ENCODE results near the gene SPACA5B. TPM values are rescaled to one million over a fixed set of nuclear protein-coding genes. Genes with fewer than 3 reads are reported as not detected.
"Not testable (repeated sequence)": the region's sequence is repeated elsewhere in the genome, so short reads cannot be mapped to it uniquely, and the experiment has no call there.

The SPACA5B gene
- not detected for total RNA-seq

DNA sequence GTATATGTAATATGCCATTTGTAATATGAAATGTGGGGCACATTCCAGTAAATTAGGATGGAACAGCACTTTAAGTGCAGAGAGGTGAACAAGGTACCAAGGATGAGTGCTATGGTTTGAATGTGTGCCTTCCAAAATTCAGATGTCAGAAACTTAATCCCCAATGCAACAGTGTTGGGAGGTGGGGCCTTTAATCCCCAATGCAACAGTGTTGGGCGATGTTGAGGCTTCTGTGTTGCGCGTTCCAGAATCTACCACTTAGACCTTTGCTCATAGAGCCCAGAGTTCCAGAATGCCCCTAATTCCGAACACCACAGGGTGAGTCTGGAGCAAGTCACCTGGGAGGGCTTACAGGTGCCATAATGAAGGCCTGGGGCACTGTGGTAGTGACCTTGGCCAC, at the start of gene SPACA5B:
Gene SPACA5B, plus strand, starts transcription at position 301 of the 400 bp plus-strand sequence. Its CDS starts 62 bp downstream, at position 363.
- not testable (repeated sequence) for H3K4me3 Mint-ChIP-seq; H3K4me1 Mint-ChIP-seq (ENCODE audit: low read depth); H3K27me3 Mint-ChIP-seq (ENCODE audit: low read depth); H3K36me3 Mint-ChIP-seq (ENCODE audit: insufficient read depth in 2 of 2); DNase-seq; H3K27ac Mint-ChIP-seq; H3K9me3 Mint-ChIP-seq; ATAC-seq (replicated peaks in 1 of 2)

DNA sequence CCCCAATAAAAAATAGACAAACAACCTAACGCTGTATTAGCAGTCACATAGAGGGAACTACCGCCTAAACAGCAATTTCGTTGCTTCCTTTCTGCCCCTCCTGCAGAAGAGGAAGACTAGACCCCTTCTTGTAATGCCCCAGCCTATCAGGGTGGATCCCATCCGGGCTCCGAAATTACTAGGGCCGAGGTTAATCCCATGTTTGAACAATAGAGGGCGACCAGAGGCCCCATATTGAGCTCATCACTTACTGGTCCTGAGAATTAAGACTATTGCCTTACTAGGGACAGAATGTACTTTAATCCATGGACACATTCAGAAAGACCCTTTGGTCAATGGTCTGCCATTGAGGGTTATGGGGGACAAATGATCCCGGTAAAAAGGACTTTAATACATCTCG, 47.2 kb upstream of the SPACA5B start:
- peak; percentile 39 to 48 for DNase-seq
- Mint-ChIP-seq H3K27ac (no peak overlapping the region), H3K4me1 (ENCODE audit: low read depth) (no peaks in the 10 kb centered on the region), H3K4me3 (no peak overlapping the region), H3K9me3 (no peaks in the 10 kb centered on the region), H3K27me3 (ENCODE audit: low read depth) (peaks cover 22% of the 10 kb centered on the region), H3K36me3 (ENCODE audit: insufficient read depth in 2 of 2) (no peaks in the 10 kb centered on the region)
- ATAC-seq (replicated peaks in 1 of 2): peak; percentile 66 to 71

DNA sequence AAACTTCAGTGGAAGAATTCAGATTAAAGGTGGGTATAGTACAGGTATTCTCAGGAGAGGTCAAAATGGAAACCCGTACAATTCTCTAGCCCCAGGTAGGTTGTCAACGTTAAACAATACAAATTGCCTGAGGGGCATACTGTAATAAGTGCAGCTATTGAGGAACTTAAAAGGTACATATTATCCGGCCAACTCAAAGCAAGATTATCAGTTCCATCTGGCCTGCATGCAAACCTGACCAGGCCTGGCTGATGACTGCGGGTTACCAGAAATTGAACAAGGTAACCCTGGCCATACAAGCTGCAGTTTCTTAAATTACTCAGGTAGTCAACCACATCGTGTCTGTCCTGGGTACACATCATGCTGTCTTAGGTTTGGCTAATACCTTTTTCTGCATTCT, 46.7 kb upstream of the SPACA5B start:
- H3K27ac Mint-ChIP-seq: no peak overlapping the region
- no peaks in the 10 kb centered on the region for H3K9me3 Mint-ChIP-seq
- DNase-seq (no peak), ATAC-seq (replicated peaks in 1 of 2) (no peak)
- no peak overlapping the region for H3K4me3 Mint-ChIP-seq
- no peaks in the 10 kb centered on the region for H3K36me3 Mint-ChIP-seq (ENCODE audit: insufficient read depth in 2 of 2)
- H3K4me1 Mint-ChIP-seq (ENCODE audit: low read depth): no peaks in the 10 kb centered on the region
- peaks cover 22% of the 10 kb centered on the region for H3K27me3 Mint-ChIP-seq (ENCODE audit: low read depth)

DNA sequence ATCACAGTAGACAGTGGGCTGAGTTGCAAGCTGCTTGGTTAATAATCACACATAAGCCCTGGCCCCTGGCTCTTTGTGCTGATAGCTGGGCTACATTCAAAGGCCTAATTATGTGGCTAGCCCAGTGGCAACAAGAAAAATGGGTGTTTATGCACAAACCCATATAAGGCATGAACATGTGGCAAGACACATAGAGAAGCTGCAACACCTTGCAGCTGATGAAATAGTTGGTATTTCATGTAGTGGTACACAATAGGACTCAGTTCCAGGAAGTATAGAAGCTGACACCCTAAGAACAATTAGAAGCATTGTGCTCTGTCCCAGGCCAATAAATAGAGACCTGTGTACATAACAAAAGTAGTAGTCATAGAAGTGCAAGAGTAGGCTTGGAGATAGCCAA, 44.3 kb upstream of the SPACA5B start:
- Mint-ChIP-seq H3K9me3 (no peaks in the 10 kb centered on the region), H3K36me3 (ENCODE audit: insufficient read depth in 2 of 2) (no peaks in the 10 kb centered on the region), H3K4me1 (ENCODE audit: low read depth) (no peaks in the 10 kb centered on the region), H3K4me3 (no peak overlapping the region), H3K27me3 (ENCODE audit: low read depth) (peaks cover 20% of the 10 kb centered on the region), H3K27ac (no peak overlapping the region)
- DNase-seq: no peak
- ATAC-seq (replicated peaks in 1 of 2): peak; percentile 30 to 34

GRCh38 chrX:48090123-48090522, 40.3 kb upstream of the SPACA5B start:
- ATAC-seq (replicated peaks in 1 of 2) (no peak), DNase-seq (no peak)
- H3K36me3 Mint-ChIP-seq (ENCODE audit: insufficient read depth in 2 of 2): no peaks in the 10 kb centered on the region
- H3K27ac Mint-ChIP-seq: no peak overlapping the region
- H3K4me1 Mint-ChIP-seq (ENCODE audit: low read depth): no peaks in the 10 kb centered on the region
- H3K27me3 Mint-ChIP-seq (ENCODE audit: low read depth): peaks cover 13% of the 10 kb centered on the region
- H3K4me3 Mint-ChIP-seq: no peak overlapping the region
- H3K9me3 Mint-ChIP-seq: no peaks in the 10 kb centered on the region

DNA sequence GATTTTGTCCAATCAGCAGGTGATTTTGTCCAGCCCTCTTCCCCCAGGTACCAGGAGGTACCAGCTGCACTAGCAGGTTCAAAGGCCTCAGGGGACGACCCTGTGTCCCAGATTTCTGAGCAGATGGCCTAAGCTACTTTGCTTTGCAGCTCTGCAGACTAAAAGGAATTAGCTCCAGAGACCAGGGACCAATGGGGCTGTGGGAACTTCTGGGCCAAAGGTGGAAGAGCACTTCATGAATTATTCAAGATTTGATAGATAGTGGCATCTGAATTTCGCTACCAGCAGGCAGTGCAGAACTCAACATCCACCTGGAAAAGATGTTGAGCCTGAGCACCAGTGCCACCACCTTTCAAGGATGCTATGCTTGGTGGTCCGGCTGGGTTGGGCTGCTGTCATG, 37.9 kb upstream of the SPACA5B start:
- not testable (repeated sequence) for H3K27ac Mint-ChIP-seq; H3K4me1 Mint-ChIP-seq (ENCODE audit: low read depth); H3K4me3 Mint-ChIP-seq; H3K36me3 Mint-ChIP-seq (ENCODE audit: insufficient read depth in 2 of 2); H3K9me3 Mint-ChIP-seq; DNase-seq; ATAC-seq (replicated peaks in 1 of 2)
- H3K27me3 Mint-ChIP-seq (ENCODE audit: low read depth): peaks cover 18% of the 10 kb centered on the region

- no peak overlapping the region for H3K27ac Mint-ChIP-seq
- H3K9me3 Mint-ChIP-seq: peaks cover 0 to 9% of the 10 kb centered on the region in 2 donors
- DNase-seq (no peak), ATAC-seq (replicated peaks in 1 of 2) (no peak)
- peaks cover 18% of the 10 kb centered on the region for H3K27me3 Mint-ChIP-seq (ENCODE audit: low read depth)
- H3K4me1 Mint-ChIP-seq (ENCODE audit: low read depth): no peaks in the 10 kb centered on the region
- H3K36me3 Mint-ChIP-seq (ENCODE audit: insufficient read depth in 2 of 2): peaks cover 0 to 1% of the 10 kb centered on the region in 2 donors
- H3K4me3 Mint-ChIP-seq: no peak overlapping the region
These were observed 29.0 kb upstream of the SPACA5B start for GRCh38 chrX:48101443-48101842.

- ATAC-seq (replicated peaks in 1 of 2) (no peak), DNase-seq (no peak)
- H3K36me3 Mint-ChIP-seq (ENCODE audit: insufficient read depth in 2 of 2): peaks cover 0 to 1% of the 10 kb centered on the region in 2 donors
- no peak overlapping the region for H3K4me3 Mint-ChIP-seq
- no peak overlapping the region for H3K27ac Mint-ChIP-seq
- H3K27me3 Mint-ChIP-seq (ENCODE audit: low read depth): peaks cover 18% of the 10 kb centered on the region
- H3K4me1 Mint-ChIP-seq (ENCODE audit: low read depth): no peaks in the 10 kb centered on the region
- peaks cover 0 to 9% of the 10 kb centered on the region in 2 donors for H3K9me3 Mint-ChIP-seq
These were observed 27.5 kb upstream of the SPACA5B start for GRCh38 chrX:48102874-48103374.

GRCh38 chrX:48107717-48108116, 22.7 kb upstream of the SPACA5B start:
- no peaks in the 10 kb centered on the region for H3K4me1 Mint-ChIP-seq (ENCODE audit: low read depth)
- no peaks in the 10 kb centered on the region for H3K36me3 Mint-ChIP-seq (ENCODE audit: insufficient read depth in 2 of 2)
- no peak for DNase-seq
- H3K27ac Mint-ChIP-seq: no peak overlapping the region
- ATAC-seq (replicated peaks in 1 of 2): no peak
- peaks cover 17% of the 10 kb centered on the region for H3K27me3 Mint-ChIP-seq (ENCODE audit: low read depth)
- no peak overlapping the region for H3K4me3 Mint-ChIP-seq
- H3K9me3 Mint-ChIP-seq: no peaks in the 10 kb centered on the region

DNA sequence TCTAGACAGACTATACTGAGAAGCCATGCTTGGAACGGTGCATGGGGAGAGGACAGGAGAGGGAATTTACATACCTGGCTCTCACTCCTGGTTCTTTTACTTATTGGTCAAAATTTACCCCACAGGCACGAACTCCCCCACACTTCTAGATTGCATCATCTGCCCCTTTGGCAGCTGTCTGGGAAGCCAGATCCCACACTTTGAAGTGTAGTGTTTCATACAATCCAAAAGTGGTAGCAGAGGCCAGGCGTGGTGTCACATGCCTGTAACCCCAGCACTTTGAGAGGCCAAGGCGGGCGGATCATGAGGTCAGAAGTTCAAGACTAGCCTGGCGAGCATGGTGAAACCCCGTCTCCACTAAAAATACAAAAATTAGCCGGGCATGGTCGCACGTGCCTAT, 5.1 kb upstream of the SPACA5B start:
- H3K4me1 Mint-ChIP-seq (ENCODE audit: low read depth); DNase-seq; H3K27ac Mint-ChIP-seq; H3K9me3 Mint-ChIP-seq; H3K4me3 Mint-ChIP-seq; ATAC-seq (replicated peaks in 1 of 2); H3K36me3 Mint-ChIP-seq (ENCODE audit: insufficient read depth in 2 of 2): not testable (repeated sequence)
- H3K27me3 Mint-ChIP-seq (ENCODE audit: low read depth): peaks cover 26% of the 10 kb centered on the region

- not testable (repeated sequence) for H3K27ac Mint-ChIP-seq; H3K4me3 Mint-ChIP-seq; DNase-seq; H3K9me3 Mint-ChIP-seq; H3K4me1 Mint-ChIP-seq (ENCODE audit: low read depth); H3K36me3 Mint-ChIP-seq (ENCODE audit: insufficient read depth in 2 of 2); ATAC-seq (replicated peaks in 1 of 2); H3K27me3 Mint-ChIP-seq (ENCODE audit: low read depth)
These were observed 1.9 kb downstream of the SPACA5B start for GRCh38 chrX:48132308-48132844.

DNA sequence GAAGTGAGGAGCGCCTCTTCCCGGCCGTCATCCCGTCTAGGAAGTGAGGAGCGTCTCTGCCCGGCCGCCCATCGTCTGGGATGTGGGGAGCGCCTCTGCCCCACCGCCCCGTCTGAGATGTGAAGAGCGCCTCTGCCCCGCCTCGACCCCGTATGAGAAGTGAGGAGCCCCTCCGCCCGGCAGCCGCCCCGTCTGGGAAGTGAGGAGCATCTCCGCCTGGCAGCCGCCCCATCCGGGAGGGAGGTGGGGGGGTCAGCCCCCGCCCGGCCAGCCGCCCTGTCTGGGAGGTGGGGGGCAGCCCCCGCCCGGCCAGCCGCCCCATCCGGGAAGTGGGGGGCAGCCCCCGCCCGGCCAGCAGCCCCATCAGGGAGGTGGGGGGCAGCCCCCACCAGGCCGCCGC, 8.7 kb downstream of the SPACA5B start:
- not testable (repeated sequence) for DNase-seq; H3K4me3 Mint-ChIP-seq; H3K27ac Mint-ChIP-seq; ATAC-seq (replicated peaks in 1 of 2); H3K27me3 Mint-ChIP-seq (ENCODE audit: low read depth); H3K36me3 Mint-ChIP-seq (ENCODE audit: insufficient read depth in 2 of 2); H3K9me3 Mint-ChIP-seq
- peaks cover 15% of the 10 kb centered on the region for H3K4me1 Mint-ChIP-seq (ENCODE audit: low read depth)

DNA sequence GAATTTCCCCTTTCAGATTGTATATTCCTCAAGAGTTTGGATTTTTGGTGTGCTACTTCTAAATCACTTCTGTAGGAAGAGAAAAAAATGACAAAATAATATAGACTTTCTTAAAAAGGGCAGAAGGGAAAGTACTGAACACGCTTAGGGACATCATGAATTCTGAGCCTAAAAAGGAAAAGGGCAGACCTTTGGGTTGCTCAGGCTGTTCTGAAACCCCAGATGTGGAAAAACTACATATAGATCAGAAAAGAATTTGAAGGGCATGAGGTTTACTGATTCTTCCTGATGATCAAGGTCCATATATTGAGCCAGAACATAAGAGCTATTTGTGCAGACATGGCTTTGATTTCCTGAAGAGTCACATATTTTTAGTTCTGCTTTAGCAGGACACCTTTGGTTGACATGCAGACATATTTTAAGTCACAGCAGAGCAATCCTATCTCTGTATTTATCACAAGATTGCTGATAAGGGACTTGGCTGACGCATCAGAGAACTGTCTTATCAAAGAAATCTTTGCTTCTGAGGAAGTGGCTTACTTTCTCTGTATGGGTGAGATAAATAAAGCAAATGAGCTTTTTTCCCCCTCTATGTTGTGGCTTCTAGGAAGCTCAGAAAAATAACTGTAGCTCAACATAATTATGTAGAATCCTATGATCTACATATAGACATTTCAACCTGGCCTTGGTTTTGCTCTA, 11.5 kb downstream of the SPACA5B start:
- ATAC-seq (replicated peaks in 1 of 2): peak; percentile 81 to 84
- not testable (repeated sequence) for H3K4me3 Mint-ChIP-seq
- H3K27me3 Mint-ChIP-seq (ENCODE audit: low read depth): peaks cover 17% of the 10 kb centered on the region

DNA sequence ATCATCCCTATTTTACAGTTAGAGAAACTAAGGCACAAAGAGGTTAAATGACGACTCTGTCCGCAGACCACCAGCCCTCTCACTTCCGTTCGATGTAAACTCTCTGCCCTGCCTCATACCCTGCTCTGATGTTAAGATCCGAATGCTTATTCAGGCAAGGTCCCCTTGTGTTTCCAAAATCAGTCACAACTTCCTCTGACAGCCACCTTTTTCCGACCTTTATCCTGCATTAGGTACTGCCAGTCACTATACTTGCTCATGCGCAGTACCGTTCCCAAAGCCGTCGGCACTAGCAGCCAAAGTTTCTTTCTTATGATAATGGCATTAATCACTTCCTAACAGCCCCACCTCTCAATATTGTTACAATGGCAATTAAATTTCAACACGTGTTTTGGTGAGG, 12.3 kb downstream of the SPACA5B start:
- ATAC-seq (replicated peaks in 1 of 2): peak; percentile 79 to 90
- not testable (repeated sequence) for H3K36me3 Mint-ChIP-seq (ENCODE audit: insufficient read depth in 2 of 2); H3K27ac Mint-ChIP-seq; H3K9me3 Mint-ChIP-seq
- Mint-ChIP-seq H3K4me1 (ENCODE audit: low read depth) (peaks cover 27% of the 10 kb centered on the region), H3K27me3 (ENCODE audit: low read depth) (peaks cover 17% of the 10 kb centered on the region), H3K4me3 (peak overlapping the region; percentile 34 to 36)
- DNase-seq: peak; percentile 13 to 32

More for the DNA sequence above, 11.5 kb downstream of the SPACA5B start:
- H3K9me3 Mint-ChIP-seq; DNase-seq; H3K27ac Mint-ChIP-seq; H3K36me3 Mint-ChIP-seq (ENCODE audit: insufficient read depth in 2 of 2): not testable (repeated sequence)
- peaks cover 27% of the 10 kb centered on the region for H3K4me1 Mint-ChIP-seq (ENCODE audit: low read depth)

Measured in activated T-cell treated with anti-CD3 and anti-CD28 coated beads, Interleukin-2, amount 50 U/mL, for 72 hours (primary cell).